AG09309 (cell line): ENCODE results near the gene SLC27A6.
"Not testable (repeated sequence)": the region's sequence is repeated elsewhere in the genome, so short reads cannot be mapped to it uniquely, and the experiment has no call there.

Experiments used
- DNase-seq: peaks from one replicate; pipeline ENCODE4 v3.0.0-alpha.2; 2010; ENCODE audit warnings: low read depth
- H3K4me3 ChIP-seq: 2 replicates; pipeline ENCODE4 v1.5.1; 2011; ENCODE audit warnings: mild to moderate bottlenecking, low read depth, low read length, moderate library complexity; ENCODE audit not compliant: control insufficient read depth
- TF ChIP-seq, protein P1 (sequence below): IDR thresholded peaks from 2 replicates; pipeline ENCODE4 v1.5.1; 2011; ENCODE audit warnings: mild to moderate bottlenecking, low read depth, low read length, inconsistent platforms; ENCODE audit not compliant: insufficient read depth, control insufficient read depth; ENCODE audit errors: missing control alignments

Gene SLC27A6

DNA sequence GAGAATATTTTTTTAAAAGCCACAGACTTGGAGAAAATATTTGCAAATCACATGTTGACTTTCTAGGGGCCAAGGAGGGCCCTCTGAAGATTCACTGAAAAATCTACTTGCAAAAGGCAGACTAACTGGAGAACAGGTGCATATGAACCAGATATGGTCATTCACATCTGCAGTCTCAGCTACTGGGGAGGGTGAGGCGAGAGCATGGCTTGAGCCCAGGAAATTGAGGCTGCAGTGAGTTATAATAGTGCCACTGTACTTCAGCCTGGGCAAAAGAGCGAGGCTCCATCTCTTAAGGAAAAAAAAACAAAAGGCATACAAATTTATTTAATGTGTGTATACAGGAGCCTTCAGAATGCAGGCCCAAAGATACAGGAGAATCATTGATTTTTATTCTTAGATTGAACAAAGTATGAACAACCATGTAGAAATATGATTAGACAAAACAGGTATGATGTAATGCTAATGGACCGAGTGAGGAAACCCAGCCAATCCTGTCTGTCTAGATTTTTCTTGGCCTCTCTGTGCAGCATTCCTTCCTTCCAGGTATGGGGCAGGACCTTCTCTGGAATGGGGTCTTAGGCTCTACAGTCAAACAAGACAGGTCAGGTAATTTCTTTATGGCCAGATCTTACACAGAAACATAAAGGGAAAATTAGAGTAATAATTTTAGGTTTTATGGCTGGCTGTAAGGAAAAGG is 15.3 kb upstream of the SLC27A6 start:
- TF ChIP-seq, protein P1, sequence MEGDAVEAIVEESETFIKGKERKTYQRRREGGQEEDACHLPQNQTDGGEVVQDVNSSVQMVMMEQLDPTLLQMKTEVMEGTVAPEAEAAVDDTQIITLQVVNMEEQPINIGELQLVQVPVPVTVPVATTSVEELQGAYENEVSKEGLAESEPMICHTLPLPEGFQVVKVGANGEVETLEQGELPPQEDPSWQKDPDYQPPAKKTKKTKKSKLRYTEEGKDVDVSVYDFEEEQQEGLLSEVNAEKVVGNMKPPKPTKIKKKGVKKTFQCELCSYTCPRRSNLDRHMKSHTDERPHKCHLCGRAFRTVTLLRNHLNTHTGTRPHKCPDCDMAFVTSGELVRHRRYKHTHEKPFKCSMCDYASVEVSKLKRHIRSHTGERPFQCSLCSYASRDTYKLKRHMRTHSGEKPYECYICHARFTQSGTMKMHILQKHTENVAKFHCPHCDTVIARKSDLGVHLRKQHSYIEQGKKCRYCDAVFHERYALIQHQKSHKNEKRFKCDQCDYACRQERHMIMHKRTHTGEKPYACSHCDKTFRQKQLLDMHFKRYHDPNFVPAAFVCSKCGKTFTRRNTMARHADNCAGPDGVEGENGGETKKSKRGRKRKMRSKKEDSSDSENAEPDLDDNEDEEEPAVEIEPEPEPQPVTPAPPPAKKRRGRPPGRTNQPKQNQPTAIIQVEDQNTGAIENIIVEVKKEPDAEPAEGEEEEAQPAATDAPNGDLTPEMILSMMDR: no peak
- no peak overlapping the region for H3K4me3 ChIP-seq

DNA sequence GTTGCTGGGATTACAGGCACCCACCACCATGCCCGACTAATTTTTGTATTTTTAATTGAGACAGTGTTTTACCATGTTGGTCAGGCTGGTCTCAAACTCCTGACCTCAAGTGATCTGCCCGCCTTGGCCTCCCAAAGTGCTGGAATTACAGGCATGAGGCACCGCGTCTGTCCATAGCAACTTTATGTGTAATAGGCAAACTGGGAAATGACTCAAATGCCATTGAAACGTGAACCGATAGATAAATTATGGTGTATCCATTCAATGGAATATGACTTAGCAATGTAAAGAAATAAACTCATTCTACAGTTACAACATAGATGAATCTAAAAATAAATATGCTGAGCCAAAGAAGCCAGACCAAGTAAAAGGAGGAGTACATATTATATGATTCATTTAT is 14.0 kb upstream of the SLC27A6 start:
- not testable (repeated sequence) for H3K4me3 ChIP-seq

More for the DNA sequence above, 15.3 kb upstream of the SLC27A6 start:
- DNase-seq: no peak

GRCh38 chr5:128956164-128956563 is 9.1 kb upstream of the SLC27A6 start:
- H3K4me3 ChIP-seq: no peak overlapping the region
- TF ChIP-seq, protein P1: no peak
- DNase-seq: no peak

More for the DNA sequence above, 14.0 kb upstream of the SLC27A6 start:
- DNase-seq: not testable (repeated sequence)

DNA sequence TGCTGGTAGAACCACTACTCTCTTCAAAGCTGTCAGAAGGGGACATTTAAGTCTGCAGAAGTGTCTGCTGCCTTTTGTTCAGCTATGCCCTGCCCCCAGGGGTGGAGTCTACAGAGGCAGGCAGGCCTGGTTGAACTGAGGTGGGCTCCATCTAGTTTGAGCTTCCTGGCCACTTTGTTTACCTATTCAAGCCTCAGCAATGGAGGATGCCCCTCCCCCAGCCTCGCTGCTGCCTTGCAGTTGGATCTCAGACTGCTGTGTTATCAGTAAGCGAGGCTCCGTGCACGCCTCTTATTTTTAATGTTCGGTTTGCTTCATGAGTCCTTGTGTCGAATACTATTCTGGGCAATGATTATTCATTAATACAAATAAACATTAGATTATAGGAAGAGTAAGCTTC is 3.1 kb upstream of the SLC27A6 start:
- no peak for DNase-seq
- TF ChIP-seq, protein P1: no peak
- H3K4me3 ChIP-seq: no peak overlapping the region

DNA sequence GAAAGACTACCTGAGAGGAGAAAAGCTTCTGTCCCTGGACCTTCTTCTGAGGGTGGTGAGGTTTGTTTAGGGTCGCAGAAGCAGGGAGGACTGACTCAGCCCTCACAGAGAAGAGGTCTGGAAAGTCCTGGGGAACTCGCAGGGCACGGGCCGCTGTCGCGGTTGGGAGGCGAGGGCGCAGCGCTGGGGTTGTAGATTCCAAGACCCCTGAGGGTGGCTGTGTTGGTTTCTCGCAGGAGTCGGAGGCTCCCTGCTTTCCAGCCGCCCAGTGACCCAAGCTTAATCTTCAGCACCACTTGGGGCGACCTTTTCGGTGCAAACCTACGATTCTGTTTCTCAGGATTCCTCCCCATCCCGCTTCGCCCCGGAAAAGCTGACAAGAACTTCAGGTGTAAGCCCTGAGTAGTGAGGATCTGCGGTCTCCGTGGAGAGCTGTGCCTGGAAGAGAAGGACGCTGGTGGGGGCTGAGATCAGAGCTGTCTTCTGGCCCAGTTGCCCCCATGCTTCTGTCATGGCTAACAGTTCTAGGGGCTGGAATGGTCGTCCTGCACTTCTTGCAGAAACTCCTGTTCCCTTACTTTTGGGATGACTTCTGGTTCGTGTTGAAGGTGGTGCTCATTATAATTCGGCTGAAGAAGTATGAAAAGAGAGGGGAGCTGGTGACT is 482 bp downstream of the SLC27A6 start:
- DNase-seq: no peak
- no peak overlapping the region for H3K4me3 ChIP-seq
- TF ChIP-seq, protein P1: no peak

- DNase-seq: no peak
- H3K4me3 ChIP-seq: no peak overlapping the region
- TF ChIP-seq, protein P1: no peak
These were observed 1.1 kb downstream of the SLC27A6 start for GRCh38 chr5:128966375-128966774.

GRCh38 chr5:128966846-128967245 is 1.6 kb downstream of the SLC27A6 start:
- TF ChIP-seq, protein P1: no peak
- no peak overlapping the region for H3K4me3 ChIP-seq
- no peak for DNase-seq
